H1 (cell line): ENCODE data around the gene ZNF214. TPM values are rescaled to one million over a fixed set of nuclear protein-coding genes. Genes with fewer than 3 reads are reported as not detected.

Source experiments
- CTCF ChIA-PET: fragments of 300-600 bp; sonication (Branson Sonifier 250); formaldehyde crosslinking; loops from one replicate; lab custom pipeline; 2021; ENCODE audit not compliant: partially characterized antibody; lab: Charles Lee
- POLR2A ChIA-PET: fragments of 300-600 bp; sonication (Branson Sonifier 250); formaldehyde crosslinking; loops from one replicate; lab custom pipeline; 2021; ENCODE audit warnings: inconsistent platforms; ENCODE audit not compliant: partially characterized antibody; lab: Charles Lee
- DNase-seq, 2 experiments: peaks; one replicate each; pipeline versions ENCODE4 v3.0.0 to v3.0.0-alpha.2; 2010 to 2022; ENCODE audit warnings: low spot score in 2 of 2, low read depth in 1 of 2, mixed read lengths in 1 of 2
- FAIRE-seq: peaks from 2 replicates; lab custom pipeline; 2011; peaks lifted over from hg19 to GRCh38; lab: Jason Lieb, UNC
- H2AFZ ChIP-seq: 2 replicates; pipeline ENCODE4 v1.8.1; 2012; ENCODE audit warnings: low read length, inconsistent platforms
- H2AK5ac ChIP-seq: 2 replicates; pipeline ENCODE4 v1.6.1; 2013; ENCODE audit warnings: low read depth, low read length
- H2BK120ac ChIP-seq: replicated peaks from 2 replicates; pipeline ENCODE3; 2013; ENCODE audit warnings: low read depth, low read length, inconsistent platforms
- H2BK12ac ChIP-seq: 2 replicates; pipeline ENCODE4 v1.6.1; 2013; ENCODE audit warnings: low read depth, low read length
- H2BK15ac ChIP-seq: 2 replicates; pipeline ENCODE4 v1.6.1; 2013; ENCODE audit warnings: low read length
- H2BK20ac ChIP-seq: 2 replicates; pipeline ENCODE4 v1.6.1; 2013; ENCODE audit warnings: low read length
- H2BK5ac ChIP-seq: 2 replicates; pipeline ENCODE4 v1.6.1; 2013; ENCODE audit warnings: low read depth, low read length
- H3K14ac ChIP-seq: 2 replicates; pipeline ENCODE4 v1.6.1; 2013; ENCODE audit warnings: inconsistent platforms; ENCODE audit not compliant: insufficient read length
- H3K18ac ChIP-seq: 2 replicates; pipeline ENCODE4 v1.6.1; 2013; ENCODE audit warnings: low read length; ENCODE audit errors: extremely low read depth
- H3K23ac ChIP-seq: 2 replicates; pipeline ENCODE4 v1.6.1; 2013; ENCODE audit warnings: inconsistent platforms; ENCODE audit not compliant: insufficient read length
- H3K23me2 ChIP-seq: 2 replicates; pipeline ENCODE4 v1.6.1; 2013; ENCODE audit warnings: low read depth, low read length
- H3K27ac ChIP-seq: 2 replicates; pipeline ENCODE4 v1.6.1; 2011; ENCODE audit warnings: low read depth, low read length, inconsistent platforms
- H3K27me3 ChIP-seq, 4 experiments: replicated peaks in 1 of 4; 1 replicate in 1 of 4; 2 replicates in 3 of 4; pipeline versions ENCODE4 v1.6.1 to v1.8.1; 2011 to 2013; ENCODE audit warnings: low read length in 3 of 4, mild to moderate bottlenecking in 3 of 4, inconsistent platforms in 2 of 4, mixed read lengths in 2 of 4, moderate library complexity in 1 of 4; ENCODE audit not compliant: control insufficient read depth in 3 of 4, insufficient read depth in 3 of 4; ENCODE audit errors: extremely low read depth in 1 of 4
- H3K36me3 ChIP-seq, 4 experiments: 2 replicates each; pipeline versions ENCODE4 v1.6.1 to v1.8.1; 2011 to 2013; ENCODE audit warnings: mild to moderate bottlenecking in 4 of 4, low read length in 3 of 4, moderate library complexity in 2 of 4, control low read depth in 1 of 4, inconsistent platforms in 1 of 4; ENCODE audit not compliant: insufficient read depth in 4 of 4, control insufficient read depth in 2 of 4
- H3K4ac ChIP-seq: replicated peaks from 2 replicates; pipeline ENCODE3; 2013; ENCODE audit warnings: low read length, low read depth, mixed read lengths, inconsistent platforms; ENCODE audit not compliant: insufficient read length
- H3K4me1 ChIP-seq, 4 experiments: replicated peaks in 1 of 4; 1 replicate in 1 of 4; 2 replicates in 3 of 4; pipeline versions ENCODE4 v1.6.1 to v1.8.1; 2011 to 2013; ENCODE audit warnings: low read length in 3 of 4, inconsistent platforms in 2 of 4, mixed read lengths in 1 of 4; ENCODE audit not compliant: insufficient read depth in 4 of 4, control insufficient read depth in 3 of 4
- H3K4me2 ChIP-seq, 2 experiments: 2 replicates each; pipeline versions ENCODE4 v1.6.1 to v1.8.1; 2011 to 2013; ENCODE audit warnings: low read depth in 2 of 2, low read length in 2 of 2, control low read depth in 1 of 2, inconsistent platforms in 1 of 2, mild to moderate bottlenecking in 1 of 2; ENCODE audit not compliant: insufficient read depth in 1 of 2
- H3K4me3 ChIP-seq, 4 experiments: fragments of 200-600, 300-600 bp in 1 of 4; sonication (generic), shearing (Covaris generic), sonication (Bioruptor Twin) in 1 of 4; 2 replicates each; pipeline versions ENCODE4 v1.5.1 to v1.8.1; 2011 to 2016; ENCODE audit warnings: low read length in 4 of 4, low read depth in 3 of 4, control low read depth in 2 of 4, inconsistent platforms in 2 of 4, mild to moderate bottlenecking in 2 of 4, mixed read lengths in 1 of 4, moderate library complexity in 1 of 4; ENCODE audit not compliant: insufficient read depth in 2 of 4; ENCODE audit errors: extremely low read depth in 1 of 4
- H3K56ac ChIP-seq: replicated peaks from 2 replicates; pipeline ENCODE3; 2013; ENCODE audit warnings: low read depth, mild to moderate bottlenecking, mixed read lengths, low read length, inconsistent platforms; ENCODE audit not compliant: insufficient read length
- H3K79me1 ChIP-seq: 2 replicates; pipeline ENCODE4 v1.6.1; 2013; ENCODE audit warnings: low read depth, low read length, control low read depth
- H3K79me2 ChIP-seq, 2 experiments: 2 replicates each; pipeline versions ENCODE4 v1.6.1 to v1.8.1; 2012 to 2013; ENCODE audit warnings: low read length in 2 of 2, mild to moderate bottlenecking in 2 of 2, inconsistent platforms in 1 of 2; ENCODE audit not compliant: insufficient read depth in 2 of 2, control insufficient read depth in 1 of 2
- H3K9ac ChIP-seq, 4 experiments: replicated peaks in 1 of 4; 1 replicate in 1 of 4; 2 replicates in 3 of 4; pipeline versions ENCODE4 v1.6.1 to v1.8.1; 2011 to 2013; ENCODE audit warnings: low read depth in 3 of 4, low read length in 3 of 4, control low read depth in 2 of 4, mild to moderate bottlenecking in 2 of 4, moderate library complexity in 2 of 4, inconsistent platforms in 1 of 4; ENCODE audit errors: extremely low read depth in 1 of 4
- H3K9me3 ChIP-seq, 2 experiments: 2 replicates each; pipeline versions ENCODE4 v1.6.1 to v1.8.1; 2012 to 2013; ENCODE audit warnings: mild to moderate bottlenecking in 2 of 2, moderate library complexity in 2 of 2, control low read depth in 1 of 2, inconsistent platforms in 1 of 2, low read depth in 1 of 2, low read length in 1 of 2, mixed read lengths in 1 of 2; ENCODE audit not compliant: insufficient read depth in 2 of 2
- H4K20me1 ChIP-seq, 2 experiments: replicated peaks in 1 of 2; 2 replicates each; pipeline versions ENCODE3 to v1.8.1; 2011 to 2013; ENCODE audit warnings: inconsistent platforms in 2 of 2, low read length in 2 of 2, mild to moderate bottlenecking in 1 of 2; ENCODE audit not compliant: insufficient read depth in 2 of 2, control insufficient read depth in 1 of 2
- H4K5ac ChIP-seq: 2 replicates; pipeline ENCODE4 v1.6.1; 2013; ENCODE audit warnings: low read length, low read depth, mixed read lengths, inconsistent platforms; ENCODE audit not compliant: insufficient read length
- H4K8ac ChIP-seq: 2 replicates; pipeline ENCODE4 v1.8.0; 2013; ENCODE audit warnings: mild to moderate bottlenecking, moderate library complexity, low read length, inconsistent platforms; ENCODE audit not compliant: insufficient read depth; ENCODE audit errors: extremely low read depth
- H4K91ac ChIP-seq: replicated peaks from 2 replicates; pipeline ENCODE3; 2013; ENCODE audit warnings: low read length, mixed read lengths, inconsistent platforms; ENCODE audit not compliant: insufficient read length
- HDAC2 ChIP-seq, 2 experiments: fragments of 300-600 bp in 1 of 2; sonication (generic) in 1 of 2; IDR thresholded peaks; 2 replicates each; pipeline ENCODE4 v1.6.1; 2011 to 2012; ENCODE audit warnings: low read depth in 2 of 2, low read length in 2 of 2, mild to moderate bottlenecking in 2 of 2, moderate library complexity in 2 of 2, borderline replicate concordance in 1 of 2, inconsistent platforms in 1 of 2
- KDM1A ChIP-seq: fragments of 200-600, 300-600 bp; sonication (generic); IDR thresholded peaks from 2 replicates; pipeline ENCODE4 v1.7.1; 2016; ENCODE audit warnings: mild to moderate bottlenecking, low read length, borderline replicate concordance
- KDM4A ChIP-seq: IDR thresholded peaks from one replicate; pipeline ENCODE4 v1.7.1; 2012; ENCODE audit warnings: low read depth, mild to moderate bottlenecking, moderate library complexity, low read length, inconsistent platforms; ENCODE audit not compliant: severe bottlenecking
- RBBP5 ChIP-seq: IDR thresholded peaks from 2 replicates; pipeline ENCODE4 v1.7.1; 2012; ENCODE audit warnings: low read depth, mild to moderate bottlenecking, inconsistent platforms, low read length, moderate library complexity, borderline replicate concordance
- WGBS, 2 experiments: shearing (Covaris generic) in 1 of 2; methylation state at CpG; one replicate each; pipeline versions ENCODE4 v1.1.6 to v1.1.7; 2013 to 2015; ENCODE audit warnings: low lambda C conversion rate in 2 of 2, mixed read lengths in 2 of 2, inconsistent platforms in 1 of 2, low coverage in 1 of 2, missing lambda C conversion rate in 1 of 2; ENCODE audit not compliant: insufficient replicate concordance in 2 of 2, insufficient coverage in 1 of 2, insufficient read length in 1 of 2; ENCODE audit errors: extremely low coverage in 1 of 2, missing lambda C conversion rate in 1 of 2; 5-methylcytosine and 5-hydroxymethylcytosine counted together
- polyA plus RNA-seq, 7 experiments: library from polyadenylated mRNA; depleted of rRNA in 3 of 7; stranded (reverse) in 5 of 7; unstranded in 2 of 7; fragments of >200 nt in 5 of 7; fragments of 200-250 nt in 2 of 7; gene quantifications; 1 replicate in 5 of 7; 2 replicates in 1 of 7; 4 replicates in 1 of 7; pipeline versions ENCODE4 v1.2.1 to v1.2.3, GENCODE V29; 2011 to 2013; ENCODE audit warnings: missing spikeins in 2 of 7, mixed read lengths in 2 of 7
- total RNA-seq: library from RNA; stranded (reverse); fragmentation: NEBNext Ultra II Directional; extraction: Animal tissue kit (Norgen Biotek cat#: 25700); gene quantifications from 2 replicates; pipeline ENCODE4 v1.2.1, GENCODE V29; 2021

Gene ZNF214
- total and polyA plus RNA-seq, 2 of the 8 experiments (the other 6 are each of a cell fraction or from before 2014, with no cell fraction given): 0.80 to 3.2 TPM

- no peak overlapping the region for H2BK20ac ChIP-seq
- H4K8ac ChIP-seq: peak overlapping the region; percentile 90; the same call in 1 of the 2 replicates
- DNase-seq (peak in 1 of 2 experiments; percentile 60), FAIRE-seq (no peak)
- H2BK15ac ChIP-seq: no peak overlapping the region
- POLR2A ChIA-PET: interaction anchor here (0.9 to 1.5 kb wide), 3 partner anchors 10 to 207 kb away, joined by 3 to 4 read pairs (median 4); no protein-coding TSS in a partner anchor
- no peak overlapping the region for H4K91ac ChIP-seq
- H3K27ac ChIP-seq: peak overlapping the region; percentile 48
- H3K4ac ChIP-seq: no peak overlapping the region
- H3K23me2 ChIP-seq: peaks cover 8% of the 10 kb centered on the region
- no peak overlapping the region for H3K14ac ChIP-seq
- peak overlapping the region; percentile 77 for H4K5ac ChIP-seq
- H3K4me2 ChIP-seq: peak overlapping the region; percentile 74 to 91
- no peak for TF ChIP-seq RBBP5
- TF ChIP-seq KDM4A: peak; percentile 11
- TF ChIP-seq HDAC2 (IDR thresholded peaks at IDR 0.05; ENCODE audit: borderline replicate concordance in 1 of 2, low read depth in 2 of 2, low read length in 2 of 2): peak in 1 of 2 experiments; percentile 34; a peak in 1 of 4 replicates
- TF ChIP-seq KDM1A: peak; percentile 96
- TF ChIP-seq, all 59 proteins: peak for 3
- Histone ChIP-seq H2BK120ac (peak overlapping the region; percentile 61), H2BK12ac (0 out of 2 replicates have a peak overlapping the region, but pooled peaks have one; percentile 75), H2AFZ (peak overlapping the region; percentile 94), H3K4me1 (peaks cover 0 to 3% (median 0%) of the 10 kb centered on the region in 4 experiments; a peak in 1 of 7 replicates), H4K20me1 (no peaks in the 10 kb centered on the region), H3K9me3 (no peaks in the 10 kb centered on the region), H3K56ac (no peak overlapping the region), H3K79me2 (no peaks in the 10 kb centered on the region), H3K23ac (no peak overlapping the region), H3K36me3 (no peaks in the 10 kb centered on the region), H3K79me1 (no peaks in the 10 kb centered on the region; the same call in 1 of the 2 replicates), H3K18ac (no peak overlapping the region; the same call in 1 of the 2 replicates), H2AK5ac (no peak overlapping the region), H3K4me3 (peak overlapping the region; percentile 82 to 99 (median 94)), H3K27me3 (no peaks in the 10 kb centered on the region; a peak in 1 of 7 replicates), H3K9ac (peak overlapping the region; percentile 50 to 89 (median 71)), H2BK5ac (peak overlapping the region; percentile 81)
- 3% methylated on average over 26 of the region's 26 CpGs; no CpG with 5 or more reads in 1 of the 2 experiments for WGBS, 2 experiments
- CTCF ChIA-PET: interaction anchor here (0.5 to 2.3 kb wide), 5 partner anchors 11 to 636 kb away, joined by 3 to 10 read pairs (median 3); no protein-coding TSS in a partner anchor
Measured at GRCh38 chr11:7019500-7020182, 505 bp downstream of the ZNF214 start.
